Measurements from ENCODE around the gene BAIAP2.

The BAIAP2 gene

DNA sequence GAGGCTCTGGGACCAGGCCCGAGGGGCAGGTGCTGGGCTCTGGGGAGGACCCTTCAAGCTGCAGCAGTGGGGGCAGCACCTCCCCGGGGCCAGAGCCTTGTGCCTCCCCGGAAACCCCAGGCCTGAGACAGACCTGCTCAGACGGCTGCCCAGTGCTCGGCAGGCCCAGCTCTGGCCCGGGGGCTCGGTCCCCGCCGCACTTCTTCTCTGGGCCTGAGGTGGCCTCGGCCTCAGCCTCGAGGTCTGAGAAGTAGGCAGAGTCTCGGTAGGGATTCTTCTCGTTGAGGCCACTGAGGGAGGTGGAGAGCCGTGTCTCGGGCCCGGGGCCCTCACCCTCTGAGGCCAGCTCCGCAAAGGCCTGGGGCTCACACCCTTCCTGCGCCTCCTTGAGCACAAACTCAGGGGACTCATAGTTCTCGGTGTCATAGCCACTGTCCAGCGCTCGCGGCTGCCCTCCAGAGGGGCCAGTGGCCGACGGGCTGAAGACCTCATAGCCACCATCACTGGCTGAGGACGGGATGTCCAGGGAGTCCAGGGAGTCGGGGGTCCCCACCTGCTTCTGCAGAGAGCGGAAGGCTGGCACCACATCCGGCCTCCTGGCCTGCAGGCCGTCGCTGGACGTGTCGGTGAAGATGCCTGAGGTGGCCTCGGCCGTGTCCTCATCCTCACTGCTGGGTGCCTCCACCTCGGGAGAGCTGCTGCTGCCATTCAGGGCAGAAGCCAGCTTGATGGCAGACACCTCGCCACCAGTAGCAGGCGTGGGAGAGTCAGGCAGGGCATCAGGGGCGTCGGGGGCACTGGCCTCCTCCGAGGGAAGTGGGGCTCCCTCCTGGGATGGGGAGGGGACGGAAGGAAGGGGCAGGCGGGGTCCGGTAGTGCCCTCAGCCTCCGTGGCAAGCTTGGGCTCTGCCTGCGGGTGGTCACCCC, 86.0 kb downstream of the BAIAP2 start:
- no peak overlapping the region for H3K4me3 ChIP-seq
- DNase-seq (ENCODE audit: low spot score), result no peak
- TF ChIP-seq, protein P1, sequence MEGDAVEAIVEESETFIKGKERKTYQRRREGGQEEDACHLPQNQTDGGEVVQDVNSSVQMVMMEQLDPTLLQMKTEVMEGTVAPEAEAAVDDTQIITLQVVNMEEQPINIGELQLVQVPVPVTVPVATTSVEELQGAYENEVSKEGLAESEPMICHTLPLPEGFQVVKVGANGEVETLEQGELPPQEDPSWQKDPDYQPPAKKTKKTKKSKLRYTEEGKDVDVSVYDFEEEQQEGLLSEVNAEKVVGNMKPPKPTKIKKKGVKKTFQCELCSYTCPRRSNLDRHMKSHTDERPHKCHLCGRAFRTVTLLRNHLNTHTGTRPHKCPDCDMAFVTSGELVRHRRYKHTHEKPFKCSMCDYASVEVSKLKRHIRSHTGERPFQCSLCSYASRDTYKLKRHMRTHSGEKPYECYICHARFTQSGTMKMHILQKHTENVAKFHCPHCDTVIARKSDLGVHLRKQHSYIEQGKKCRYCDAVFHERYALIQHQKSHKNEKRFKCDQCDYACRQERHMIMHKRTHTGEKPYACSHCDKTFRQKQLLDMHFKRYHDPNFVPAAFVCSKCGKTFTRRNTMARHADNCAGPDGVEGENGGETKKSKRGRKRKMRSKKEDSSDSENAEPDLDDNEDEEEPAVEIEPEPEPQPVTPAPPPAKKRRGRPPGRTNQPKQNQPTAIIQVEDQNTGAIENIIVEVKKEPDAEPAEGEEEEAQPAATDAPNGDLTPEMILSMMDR (IDR thresholded peaks at IDR 0.05), result no peak
- no peak overlapping the region for H3K27ac ChIP-seq

DNA sequence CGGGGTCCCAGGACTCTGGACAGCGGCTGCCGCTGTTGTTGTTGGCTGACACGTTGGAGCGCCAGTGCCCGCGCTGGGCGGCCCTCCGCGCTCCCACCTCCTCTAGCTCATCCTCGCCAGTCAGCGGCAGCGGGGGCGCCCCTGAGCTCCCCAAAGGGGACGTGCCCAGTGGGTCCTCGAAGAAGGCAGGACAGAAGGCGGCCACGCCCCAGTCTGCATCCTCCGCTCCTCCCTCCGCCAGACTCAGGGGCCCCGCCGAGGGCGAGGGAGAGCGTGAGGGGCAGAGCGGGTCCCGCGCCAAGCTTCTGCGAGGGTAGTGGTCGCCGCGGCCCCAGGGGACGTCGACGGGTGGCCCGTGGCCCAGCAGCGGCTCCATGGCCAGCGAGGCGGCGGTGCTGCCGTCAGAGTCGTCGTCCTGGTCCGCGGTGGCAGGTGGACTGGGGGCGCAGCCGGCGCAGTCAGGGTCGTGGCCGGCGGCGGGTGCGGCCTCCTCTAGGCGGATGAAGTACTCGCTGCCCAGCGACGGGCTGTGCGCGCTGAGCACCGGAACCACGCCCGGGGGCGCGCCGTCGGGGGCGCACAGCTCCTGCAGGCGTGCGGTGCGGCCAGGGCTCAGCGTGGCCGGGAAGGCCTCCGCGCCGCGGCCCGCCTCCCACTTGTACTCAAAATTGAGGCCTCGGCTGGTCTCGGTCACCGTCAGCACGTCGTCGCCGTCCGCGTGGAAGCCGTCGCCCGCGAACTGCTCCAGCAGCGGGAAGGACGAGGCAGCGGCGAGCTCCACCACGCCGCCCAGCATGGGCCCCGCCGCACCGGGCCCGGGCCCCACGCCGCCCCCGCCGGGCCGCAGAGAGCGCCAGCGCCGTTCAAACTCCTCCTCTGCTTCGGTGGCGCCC, 87.1 kb downstream of the BAIAP2 start:
- TF ChIP-seq, protein P1 (IDR thresholded peaks at IDR 0.05), result no peak
- H3K27ac ChIP-seq, result no peak overlapping the region
- H3K4me3 ChIP-seq, result no peak overlapping the region
- DNase-seq (ENCODE audit: low spot score), result no peak

DNA sequence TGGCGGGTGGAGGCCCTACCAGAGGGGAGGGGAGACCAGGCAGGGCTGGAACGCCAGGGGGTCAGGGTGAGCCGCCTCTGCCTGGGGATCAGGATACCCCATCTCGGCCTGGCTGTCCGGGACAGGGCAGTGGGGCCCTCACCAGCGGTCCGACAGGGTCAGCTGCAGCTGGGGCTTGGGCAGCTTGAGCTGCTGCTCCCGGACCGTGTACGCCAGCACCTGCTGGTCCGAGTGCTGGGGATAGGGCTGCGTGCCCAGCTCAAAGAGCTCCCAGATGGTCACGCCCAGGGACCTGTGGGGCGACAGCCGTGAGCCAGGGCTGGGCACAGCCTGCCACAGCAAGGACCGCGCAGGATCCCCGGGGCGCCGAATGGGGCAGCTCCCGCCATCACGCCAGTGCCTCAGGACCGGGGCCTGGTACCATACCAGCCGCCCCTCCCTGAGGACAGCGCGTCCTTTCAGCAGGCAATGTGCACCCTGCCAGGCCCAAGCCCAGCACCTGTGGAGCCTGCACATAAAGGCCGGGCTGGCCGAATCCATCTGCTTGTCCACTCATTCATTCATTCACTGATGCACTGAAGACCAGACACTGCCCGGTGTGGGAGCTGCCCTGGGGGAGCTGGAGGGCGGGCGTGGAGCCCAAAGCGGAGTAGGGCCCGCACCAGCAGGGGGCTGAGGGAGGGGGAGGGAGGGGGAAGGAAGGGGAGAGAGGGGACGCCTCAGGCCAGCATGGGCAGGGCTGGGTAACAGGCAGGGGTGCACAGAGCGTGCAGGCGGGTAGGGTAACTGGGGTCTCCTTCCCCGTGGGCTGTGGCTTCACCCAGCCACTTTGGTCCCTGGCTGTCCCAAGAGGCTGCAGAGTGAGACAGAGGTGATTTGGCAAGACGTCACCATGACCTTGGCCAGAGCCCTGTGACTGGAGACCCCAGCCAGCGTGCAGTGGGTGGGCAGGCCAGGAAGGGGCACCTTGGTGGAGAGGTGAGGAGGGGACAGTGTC, 88.4 kb downstream of the BAIAP2 start:
- no peak overlapping the region for H3K4me3 ChIP-seq
- H3K27ac ChIP-seq, result no peak overlapping the region
- TF ChIP-seq, protein P1 (IDR thresholded peaks at IDR 0.05), result no peak
- no peak for DNase-seq (ENCODE audit: low spot score)

GRCh38 chr17:81124377-81124776, 89.4 kb downstream of the BAIAP2 start:
- no peak overlapping the region for H3K4me3 ChIP-seq
- DNase-seq (ENCODE audit: low spot score), result no peak
- no peak overlapping the region for H3K27ac ChIP-seq
- TF ChIP-seq, protein P1 (IDR thresholded peaks at IDR 0.05), result no peak

- TF ChIP-seq, protein P1 (IDR thresholded peaks at IDR 0.05), result no peak
- no peak for DNase-seq (ENCODE audit: low spot score)
- no peak overlapping the region for H3K27ac ChIP-seq
- H3K4me3 ChIP-seq, result no peak overlapping the region
Measured at GRCh38 chr17:81125573-81126081, 90.7 kb downstream of the BAIAP2 start.

Data from coronary artery (tissue), 2 donors.